H1 (cell line): ENCODE data around the gene ZBTB4. TPM values are rescaled to one million over a fixed set of nuclear protein-coding genes. Genes with fewer than 3 reads are reported as not detected.
A peak's percentile ranks its signal among the peaks of the same experiment; 100 is the strongest.
"Not testable (repeated sequence)": the region's sequence is repeated elsewhere in the genome, so short reads cannot be mapped to it uniquely, and the experiment has no call there.

Experiments used
- CTCF ChIA-PET: fragments of 300-600 bp; sonication (Branson Sonifier 250); formaldehyde crosslinking; loops from one replicate; lab custom pipeline; 2021; ENCODE audit not compliant: partially characterized antibody; lab: Charles Lee
- POLR2A ChIA-PET: fragments of 300-600 bp; sonication (Branson Sonifier 250); formaldehyde crosslinking; loops from one replicate; lab custom pipeline; 2021; ENCODE audit warnings: inconsistent platforms; ENCODE audit not compliant: partially characterized antibody; lab: Charles Lee
- DNase-seq, 2 experiments: peaks; one replicate each; pipeline versions ENCODE4 v3.0.0 to v3.0.0-alpha.2; 2010 to 2022; ENCODE audit warnings: low spot score in 2 of 2, low read depth in 1 of 2, mixed read lengths in 1 of 2
- FAIRE-seq: peaks from 2 replicates; lab custom pipeline; 2011; peaks lifted over from hg19 to GRCh38; lab: Jason Lieb, UNC
- H2AFZ ChIP-seq: 2 replicates; pipeline ENCODE4 v1.8.1; 2012; ENCODE audit warnings: low read length, inconsistent platforms
- H2AK5ac ChIP-seq: 2 replicates; pipeline ENCODE4 v1.6.1; 2013; ENCODE audit warnings: low read depth, low read length
- H2BK120ac ChIP-seq: replicated peaks from 2 replicates; pipeline ENCODE3; 2013; ENCODE audit warnings: low read depth, low read length, inconsistent platforms
- H2BK12ac ChIP-seq: 2 replicates; pipeline ENCODE4 v1.6.1; 2013; ENCODE audit warnings: low read depth, low read length
- H2BK15ac ChIP-seq: 2 replicates; pipeline ENCODE4 v1.6.1; 2013; ENCODE audit warnings: low read length
- H2BK20ac ChIP-seq: 2 replicates; pipeline ENCODE4 v1.6.1; 2013; ENCODE audit warnings: low read length
- H2BK5ac ChIP-seq: 2 replicates; pipeline ENCODE4 v1.6.1; 2013; ENCODE audit warnings: low read depth, low read length
- H3K14ac ChIP-seq: 2 replicates; pipeline ENCODE4 v1.6.1; 2013; ENCODE audit warnings: inconsistent platforms; ENCODE audit not compliant: insufficient read length
- H3K18ac ChIP-seq: 2 replicates; pipeline ENCODE4 v1.6.1; 2013; ENCODE audit warnings: low read length; ENCODE audit errors: extremely low read depth
- H3K23ac ChIP-seq: 2 replicates; pipeline ENCODE4 v1.6.1; 2013; ENCODE audit warnings: inconsistent platforms; ENCODE audit not compliant: insufficient read length
- H3K23me2 ChIP-seq: 2 replicates; pipeline ENCODE4 v1.6.1; 2013; ENCODE audit warnings: low read depth, low read length
- H3K27ac ChIP-seq: 2 replicates; pipeline ENCODE4 v1.6.1; 2011; ENCODE audit warnings: low read depth, low read length, inconsistent platforms
- H3K27me3 ChIP-seq, 4 experiments: replicated peaks in 1 of 4; 1 replicate in 1 of 4; 2 replicates in 3 of 4; pipeline versions ENCODE4 v1.6.1 to v1.8.1; 2011 to 2013; ENCODE audit warnings: low read length in 3 of 4, mild to moderate bottlenecking in 3 of 4, inconsistent platforms in 2 of 4, mixed read lengths in 2 of 4, moderate library complexity in 1 of 4; ENCODE audit not compliant: control insufficient read depth in 3 of 4, insufficient read depth in 3 of 4; ENCODE audit errors: extremely low read depth in 1 of 4
- H3K36me3 ChIP-seq, 4 experiments: 2 replicates each; pipeline versions ENCODE4 v1.6.1 to v1.8.1; 2011 to 2013; ENCODE audit warnings: mild to moderate bottlenecking in 4 of 4, low read length in 3 of 4, moderate library complexity in 2 of 4, control low read depth in 1 of 4, inconsistent platforms in 1 of 4; ENCODE audit not compliant: insufficient read depth in 4 of 4, control insufficient read depth in 2 of 4
- H3K4ac ChIP-seq: replicated peaks from 2 replicates; pipeline ENCODE3; 2013; ENCODE audit warnings: low read length, low read depth, mixed read lengths, inconsistent platforms; ENCODE audit not compliant: insufficient read length
- H3K4me1 ChIP-seq, 4 experiments: replicated peaks in 1 of 4; 1 replicate in 1 of 4; 2 replicates in 3 of 4; pipeline versions ENCODE4 v1.6.1 to v1.8.1; 2011 to 2013; ENCODE audit warnings: low read length in 3 of 4, inconsistent platforms in 2 of 4, mixed read lengths in 1 of 4; ENCODE audit not compliant: insufficient read depth in 4 of 4, control insufficient read depth in 3 of 4
- H3K4me2 ChIP-seq, 2 experiments: 2 replicates each; pipeline versions ENCODE4 v1.6.1 to v1.8.1; 2011 to 2013; ENCODE audit warnings: low read depth in 2 of 2, low read length in 2 of 2, control low read depth in 1 of 2, inconsistent platforms in 1 of 2, mild to moderate bottlenecking in 1 of 2; ENCODE audit not compliant: insufficient read depth in 1 of 2
- H3K4me3 ChIP-seq, 4 experiments: fragments of 200-600, 300-600 bp in 1 of 4; sonication (generic), shearing (Covaris generic), sonication (Bioruptor Twin) in 1 of 4; 2 replicates each; pipeline versions ENCODE4 v1.5.1 to v1.8.1; 2011 to 2016; ENCODE audit warnings: low read length in 4 of 4, low read depth in 3 of 4, control low read depth in 2 of 4, inconsistent platforms in 2 of 4, mild to moderate bottlenecking in 2 of 4, mixed read lengths in 1 of 4, moderate library complexity in 1 of 4; ENCODE audit not compliant: insufficient read depth in 2 of 4; ENCODE audit errors: extremely low read depth in 1 of 4
- H3K56ac ChIP-seq: replicated peaks from 2 replicates; pipeline ENCODE3; 2013; ENCODE audit warnings: low read depth, mild to moderate bottlenecking, mixed read lengths, low read length, inconsistent platforms; ENCODE audit not compliant: insufficient read length
- H3K79me1 ChIP-seq: 2 replicates; pipeline ENCODE4 v1.6.1; 2013; ENCODE audit warnings: low read depth, low read length, control low read depth
- H3K79me2 ChIP-seq, 2 experiments: 2 replicates each; pipeline versions ENCODE4 v1.6.1 to v1.8.1; 2012 to 2013; ENCODE audit warnings: low read length in 2 of 2, mild to moderate bottlenecking in 2 of 2, inconsistent platforms in 1 of 2; ENCODE audit not compliant: insufficient read depth in 2 of 2, control insufficient read depth in 1 of 2
- H3K9ac ChIP-seq, 4 experiments: replicated peaks in 1 of 4; 1 replicate in 1 of 4; 2 replicates in 3 of 4; pipeline versions ENCODE4 v1.6.1 to v1.8.1; 2011 to 2013; ENCODE audit warnings: low read depth in 3 of 4, low read length in 3 of 4, control low read depth in 2 of 4, mild to moderate bottlenecking in 2 of 4, moderate library complexity in 2 of 4, inconsistent platforms in 1 of 4; ENCODE audit errors: extremely low read depth in 1 of 4
- H3K9me3 ChIP-seq, 2 experiments: 2 replicates each; pipeline versions ENCODE4 v1.6.1 to v1.8.1; 2012 to 2013; ENCODE audit warnings: mild to moderate bottlenecking in 2 of 2, moderate library complexity in 2 of 2, control low read depth in 1 of 2, inconsistent platforms in 1 of 2, low read depth in 1 of 2, low read length in 1 of 2, mixed read lengths in 1 of 2; ENCODE audit not compliant: insufficient read depth in 2 of 2
- H4K20me1 ChIP-seq, 2 experiments: replicated peaks in 1 of 2; 2 replicates each; pipeline versions ENCODE3 to v1.8.1; 2011 to 2013; ENCODE audit warnings: inconsistent platforms in 2 of 2, low read length in 2 of 2, mild to moderate bottlenecking in 1 of 2; ENCODE audit not compliant: insufficient read depth in 2 of 2, control insufficient read depth in 1 of 2
- H4K5ac ChIP-seq: 2 replicates; pipeline ENCODE4 v1.6.1; 2013; ENCODE audit warnings: low read length, low read depth, mixed read lengths, inconsistent platforms; ENCODE audit not compliant: insufficient read length
- H4K8ac ChIP-seq: 2 replicates; pipeline ENCODE4 v1.8.0; 2013; ENCODE audit warnings: mild to moderate bottlenecking, moderate library complexity, low read length, inconsistent platforms; ENCODE audit not compliant: insufficient read depth; ENCODE audit errors: extremely low read depth
- H4K91ac ChIP-seq: replicated peaks from 2 replicates; pipeline ENCODE3; 2013; ENCODE audit warnings: low read length, mixed read lengths, inconsistent platforms; ENCODE audit not compliant: insufficient read length
- WGBS, 2 experiments: shearing (Covaris generic) in 1 of 2; methylation state at CpG; one replicate each; pipeline versions ENCODE4 v1.1.6 to v1.1.7; 2013 to 2015; ENCODE audit warnings: low lambda C conversion rate in 2 of 2, mixed read lengths in 2 of 2, inconsistent platforms in 1 of 2, low coverage in 1 of 2, missing lambda C conversion rate in 1 of 2; ENCODE audit not compliant: insufficient replicate concordance in 2 of 2, insufficient coverage in 1 of 2, insufficient read length in 1 of 2; ENCODE audit errors: extremely low coverage in 1 of 2, missing lambda C conversion rate in 1 of 2; 5-methylcytosine and 5-hydroxymethylcytosine counted together
- polyA plus RNA-seq, 7 experiments: library from polyadenylated mRNA; depleted of rRNA in 3 of 7; stranded (reverse) in 5 of 7; unstranded in 2 of 7; fragments of >200 nt in 5 of 7; fragments of 200-250 nt in 2 of 7; gene quantifications; 1 replicate in 5 of 7; 2 replicates in 1 of 7; 4 replicates in 1 of 7; pipeline versions ENCODE4 v1.2.1 to v1.2.3, GENCODE V29; 2011 to 2013; ENCODE audit warnings: missing spikeins in 2 of 7, mixed read lengths in 2 of 7
- total RNA-seq: library from RNA; stranded (reverse); fragmentation: NEBNext Ultra II Directional; extraction: Animal tissue kit (Norgen Biotek cat#: 25700); gene quantifications from 2 replicates; pipeline ENCODE4 v1.2.1, GENCODE V29; 2021

The ZBTB4 gene
- total and polyA plus RNA-seq, 2 of the 8 experiments (the other 6 are each of a cell fraction or from before 2014, with no cell fraction given) = 5.9 to 10.1 TPM

- H3K27me3 ChIP-seq, H2BK20ac ChIP-seq, H4K8ac ChIP-seq, H3K4me3 ChIP-seq, H3K56ac ChIP-seq, FAIRE-seq, H3K23ac ChIP-seq, H4K5ac ChIP-seq, H4K91ac ChIP-seq, H3K23me2 ChIP-seq, H2AFZ ChIP-seq, H3K79me2 ChIP-seq, H4K20me1 ChIP-seq, H3K4ac ChIP-seq, H3K9ac ChIP-seq, H3K14ac ChIP-seq, H3K36me3 ChIP-seq, H3K79me1 ChIP-seq, H2AK5ac ChIP-seq, H3K4me2 ChIP-seq, H2BK12ac ChIP-seq, H3K27ac ChIP-seq, H2BK120ac ChIP-seq, DNase-seq, H3K18ac ChIP-seq, H3K4me1 ChIP-seq, H3K9me3 ChIP-seq, H2BK15ac ChIP-seq: not testable (repeated sequence)
- CTCF ChIA-PET = interaction anchor here (1.0 to 2.1 kb wide), 2 partner anchors 44 to 90 kb away, joined by 3 to 6 read pairs; no protein-coding TSS in a partner anchor
- 93% methylated on average over 8 of the region's 8 CpGs; no CpG with 5 or more reads in 1 of the 2 experiments for WGBS, 2 experiments
- POLR2A ChIA-PET = interaction anchor here (1.2 to 13.8 kb wide), 7 partner anchors 8 to 141 kb away, joined by 3 to 200 read pairs (median 6); partner anchors contain the start of genes NLGN2, POLR2A, SLC35G6 and ZBTB4
- 0 out of 2 replicates have a peak overlapping the region, but pooled peaks have one; percentile 12 for H2BK5ac ChIP-seq
Observed at GRCh38 chr17:7470457-7470973, 8.9 kb downstream of the ZBTB4 start.

GRCh38 chr17:7469843-7470242 is 9.6 kb downstream of the ZBTB4 start:
- H2BK15ac ChIP-seq, H3K4me1 ChIP-seq, H2AFZ ChIP-seq, H3K4ac ChIP-seq, H3K56ac ChIP-seq, H3K9me3 ChIP-seq, H3K79me1 ChIP-seq, H3K23me2 ChIP-seq, H4K20me1 ChIP-seq, H2BK5ac ChIP-seq, H3K4me2 ChIP-seq, H3K9ac ChIP-seq, H2BK20ac ChIP-seq, H3K23ac ChIP-seq, FAIRE-seq, H2BK12ac ChIP-seq, DNase-seq, H3K79me2 ChIP-seq, H2BK120ac ChIP-seq, H3K27ac ChIP-seq, H4K8ac ChIP-seq, H3K14ac ChIP-seq, H3K27me3 ChIP-seq, H3K36me3 ChIP-seq, H4K5ac ChIP-seq, H2AK5ac ChIP-seq, H4K91ac ChIP-seq, H3K18ac ChIP-seq, H3K4me3 ChIP-seq: not testable (repeated sequence)
- CTCF ChIA-PET = interaction anchor here (2.1 kb wide), 1 partner anchor 91 kb away, joined by 6 read pairs; no protein-coding TSS in a partner anchor
- POLR2A ChIA-PET = interaction anchor here (1.2 to 13.8 kb wide), 5 partner anchors 9 to 62 kb away, joined by 3 to 200 read pairs (median 6); partner anchors contain the start of genes NLGN2, POLR2A, SLC35G6 and ZBTB4
- 93% methylated on average over 12 of the region's 12 CpGs; no CpG with 5 or more reads in 1 of the 2 experiments for WGBS, 2 experiments
